Measurements from ENCODE around the gene FSTL5. TPM values are rescaled to one million over a fixed set of nuclear protein-coding genes. Genes with fewer than 3 reads are reported as not detected.

FSTL5 gene
- total RNA-seq, 1 experiment from 2014 or later, result not detected

- Histone ChIP-seq H3K79me1 (ENCODE audit: insufficient read depth, low read depth, low read length, poor library complexity, severe bottlenecking) (no peaks in the 10 kb centered on the region), H2BK15ac (ENCODE audit: low read depth, low read length) (no peak overlapping the region), H3K14ac (ENCODE audit: insufficient read depth, low read length) (no peak overlapping the region), H3K4me1 (ENCODE audit: insufficient read depth, low read length) (no peaks in the 10 kb centered on the region), H3K4me2 (ENCODE audit: insufficient read depth, insufficient read length, low read length) (no peak overlapping the region), H2BK5ac (ENCODE audit: insufficient read length, low read length) (no peak overlapping the region), H2BK12ac (ENCODE audit: insufficient read length, low read depth, low read length) (no peak overlapping the region), H3K23me2 (ENCODE audit: insufficient read length, low read depth, low read length, poor library complexity, severe bottlenecking) (no peaks in the 10 kb centered on the region), H3T11ph (ENCODE audit: low read length) (no peak overlapping the region), H2AK5ac (ENCODE audit: insufficient read length, low read length) (no peak overlapping the region), H4K91ac (ENCODE audit: insufficient read length, low read depth, low read length) (no peak overlapping the region), H2AFZ (ENCODE audit: low read length) (no peak overlapping the region), H3K18ac (ENCODE audit: insufficient read length, low read depth, low read length) (no peak overlapping the region), H4K5ac (ENCODE audit: insufficient read length, low read depth, low read length) (no peak overlapping the region), H3K23ac (ENCODE audit: insufficient read length, low read depth, low read length) (no peak overlapping the region), H3K56ac (ENCODE audit: insufficient read length, low read depth, low read length) (no peak overlapping the region), H3K9ac (ENCODE audit: extremely low read depth, insufficient read length, low read length) (no peak overlapping the region), H3K27ac (ENCODE audit: insufficient read length, low read depth, low read length) (no peak overlapping the region), H2BK20ac (ENCODE audit: low read depth, low read length, poor library complexity, severe bottlenecking) (no peak overlapping the region), H3K27me3 (ENCODE audit: insufficient read depth, low read length) (no peaks in the 10 kb centered on the region), H3K9me3 (ENCODE audit: control insufficient read depth, low read depth, low read length) (no peaks in the 10 kb centered on the region), H4K20me1 (ENCODE audit: control insufficient read depth, insufficient read depth, insufficient read length) (no peaks in the 10 kb centered on the region), H4K8ac (replicated peaks; ENCODE audit: insufficient read length, low read depth, low read length) (no peak overlapping the region), H3K79me2 (ENCODE audit: insufficient read depth, low read length) (no peaks in the 10 kb centered on the region), H3K4ac (ENCODE audit: low read depth, low read length) (no peak overlapping the region), H2BK120ac (ENCODE audit: low read depth, low read length, poor library complexity, severe bottlenecking) (no peak overlapping the region)
- Mint-ChIP-seq H3K4me3 (no peak overlapping the region), H3K4me1 (no peaks in the 10 kb centered on the region), H3K27me3 (ENCODE audit: low read depth) (no peaks in the 10 kb centered on the region), H3K36me3 (ENCODE audit: insufficient read depth in 1 of 3, low read depth in 3 of 3) (no peaks in the 10 kb centered on the region), H3K9me3 (no peaks in the 10 kb centered on the region), H3K27ac (no peak overlapping the region)
- TF ChIP-seq, protein P1, sequence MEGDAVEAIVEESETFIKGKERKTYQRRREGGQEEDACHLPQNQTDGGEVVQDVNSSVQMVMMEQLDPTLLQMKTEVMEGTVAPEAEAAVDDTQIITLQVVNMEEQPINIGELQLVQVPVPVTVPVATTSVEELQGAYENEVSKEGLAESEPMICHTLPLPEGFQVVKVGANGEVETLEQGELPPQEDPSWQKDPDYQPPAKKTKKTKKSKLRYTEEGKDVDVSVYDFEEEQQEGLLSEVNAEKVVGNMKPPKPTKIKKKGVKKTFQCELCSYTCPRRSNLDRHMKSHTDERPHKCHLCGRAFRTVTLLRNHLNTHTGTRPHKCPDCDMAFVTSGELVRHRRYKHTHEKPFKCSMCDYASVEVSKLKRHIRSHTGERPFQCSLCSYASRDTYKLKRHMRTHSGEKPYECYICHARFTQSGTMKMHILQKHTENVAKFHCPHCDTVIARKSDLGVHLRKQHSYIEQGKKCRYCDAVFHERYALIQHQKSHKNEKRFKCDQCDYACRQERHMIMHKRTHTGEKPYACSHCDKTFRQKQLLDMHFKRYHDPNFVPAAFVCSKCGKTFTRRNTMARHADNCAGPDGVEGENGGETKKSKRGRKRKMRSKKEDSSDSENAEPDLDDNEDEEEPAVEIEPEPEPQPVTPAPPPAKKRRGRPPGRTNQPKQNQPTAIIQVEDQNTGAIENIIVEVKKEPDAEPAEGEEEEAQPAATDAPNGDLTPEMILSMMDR (conservative IDR thresholded peaks at IDR 0.05), result no peak
- no CpG with 5 or more reads among the region's 3 CpGs for WGBS (ENCODE audit: extremely low coverage, insufficient read length, low lambda C conversion rate)
- DNase-seq, result no peak
Measured at GRCh38 chr4:161919442-161920220, 244.2 kb downstream of the FSTL5 start.

Data from H9 (cell line).